DMS153 treated with DMSO at 0.1 percent for 48 hours (cell line): ENCODE measurements around the gene GCNT4.

ENCODE experiments used
- DNase-seq: peaks from one replicate; lab custom pipeline; 2025; ENCODE audit not compliant: unreplicated experiment; lab: John Stamatoyannopoulos, UW

The GCNT4 gene

DNA sequence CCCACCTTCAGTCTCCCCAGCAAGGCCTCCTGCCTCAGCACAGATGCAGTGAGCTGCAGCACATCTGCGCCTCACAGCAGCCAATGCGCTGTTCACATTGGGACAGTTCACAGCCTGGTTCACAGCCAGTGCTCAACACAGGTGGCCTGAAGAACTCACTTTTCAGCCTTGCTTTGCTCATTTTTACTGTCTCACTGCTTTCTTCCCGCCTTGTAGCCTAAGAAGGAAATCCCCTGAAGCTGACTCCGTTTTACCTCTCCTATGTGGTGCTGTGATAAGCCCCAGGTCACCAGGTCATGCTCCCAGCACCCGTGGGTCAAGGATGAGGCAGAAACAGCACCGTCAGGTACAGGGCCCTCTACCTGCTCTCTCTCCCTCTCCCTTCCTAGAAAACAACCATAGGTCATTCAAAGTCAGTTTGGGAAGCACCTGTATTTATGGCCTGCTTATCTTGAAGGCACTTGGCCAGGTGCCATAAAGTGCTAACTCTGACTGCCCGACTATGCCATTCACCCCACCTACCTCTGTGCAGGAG is 1.1 kb downstream of the GCNT4 start:
- DNase-seq = no peak

DNA sequence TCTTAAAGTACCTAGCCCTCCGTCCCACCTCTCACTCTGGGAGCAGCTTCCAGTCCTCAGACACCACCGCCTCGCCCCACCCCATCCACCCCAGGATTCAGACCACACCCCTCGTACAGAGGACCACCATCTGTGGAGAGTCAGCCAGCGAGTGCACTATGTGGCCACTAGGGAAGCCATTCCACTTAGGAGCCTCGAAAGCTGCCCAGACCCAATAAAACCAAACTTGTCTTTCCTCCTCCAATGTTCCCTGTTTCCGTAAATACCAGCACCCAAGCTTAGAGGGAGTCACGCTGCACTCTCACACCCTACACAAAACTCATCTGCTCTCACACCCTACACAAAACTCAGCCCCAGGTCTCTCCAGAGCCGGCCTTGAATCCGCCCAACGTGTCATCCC is 1.9 kb downstream of the GCNT4 start:
- DNase-seq = no peak

DNA sequence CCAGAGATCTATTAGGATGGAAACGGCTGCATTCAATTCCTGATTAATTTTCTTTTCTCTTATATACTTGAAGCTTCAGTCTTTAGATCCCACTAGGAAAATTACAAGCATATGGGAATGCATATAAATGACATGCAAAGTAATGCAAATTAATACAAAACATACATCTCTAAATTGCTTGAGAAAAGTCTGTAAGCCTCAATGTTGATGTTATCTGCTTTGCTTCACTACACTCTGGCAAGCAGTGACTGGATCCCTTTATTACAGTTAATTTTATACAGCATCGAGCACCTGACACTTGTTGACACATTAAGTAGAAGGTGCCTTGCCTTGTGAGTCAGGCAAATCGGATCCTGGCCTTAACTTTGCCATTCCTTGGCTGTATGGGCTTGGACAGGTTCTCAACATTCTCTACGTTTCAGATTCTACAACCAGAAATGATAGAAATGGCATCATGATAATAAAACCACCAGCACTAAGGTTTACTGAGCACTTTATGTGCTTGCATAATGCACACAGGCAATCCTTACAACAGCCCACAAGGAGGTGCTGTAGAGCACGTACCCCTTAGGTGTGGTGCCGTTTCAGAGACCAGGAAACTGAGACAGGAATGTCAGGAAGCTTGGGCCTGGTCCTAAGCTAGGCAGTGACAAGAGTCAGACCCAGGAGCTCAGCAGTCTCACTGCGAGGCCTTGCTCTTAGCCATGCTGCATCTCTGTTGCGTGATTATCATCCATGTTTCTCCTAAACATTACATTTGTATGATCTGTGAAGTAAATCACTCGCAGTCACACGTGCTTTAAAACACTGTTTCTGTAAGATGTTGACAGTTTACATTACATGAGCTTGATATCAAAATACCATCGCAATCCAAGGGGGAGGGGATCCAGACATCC is 2.7 kb downstream of the GCNT4 start:
- no peak for DNase-seq

DNA sequence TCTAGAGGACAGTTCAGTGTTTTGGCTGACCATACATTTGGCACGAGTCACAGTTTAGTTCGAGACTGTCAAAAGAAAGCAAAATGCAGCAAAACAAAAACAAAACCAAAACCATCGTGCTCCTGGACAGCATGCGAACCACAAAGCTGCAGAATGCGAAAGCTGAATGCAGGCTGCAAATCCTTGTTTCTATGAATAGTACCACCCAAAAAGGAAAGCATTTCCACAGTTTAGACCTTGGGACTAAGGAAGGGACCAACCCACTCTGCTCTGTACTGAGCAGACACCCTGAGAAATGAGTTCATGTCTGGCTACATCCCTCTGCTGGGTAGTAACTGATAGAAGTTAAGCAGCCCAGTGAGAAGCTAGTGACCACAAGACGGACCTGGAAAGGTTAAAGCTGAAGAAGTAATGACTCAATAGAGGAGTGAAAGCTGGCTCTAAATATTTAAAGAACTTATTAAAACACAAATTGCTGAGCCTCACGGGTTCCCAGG is 3.9 kb downstream of the GCNT4 start:
- no peak for DNase-seq

DNA sequence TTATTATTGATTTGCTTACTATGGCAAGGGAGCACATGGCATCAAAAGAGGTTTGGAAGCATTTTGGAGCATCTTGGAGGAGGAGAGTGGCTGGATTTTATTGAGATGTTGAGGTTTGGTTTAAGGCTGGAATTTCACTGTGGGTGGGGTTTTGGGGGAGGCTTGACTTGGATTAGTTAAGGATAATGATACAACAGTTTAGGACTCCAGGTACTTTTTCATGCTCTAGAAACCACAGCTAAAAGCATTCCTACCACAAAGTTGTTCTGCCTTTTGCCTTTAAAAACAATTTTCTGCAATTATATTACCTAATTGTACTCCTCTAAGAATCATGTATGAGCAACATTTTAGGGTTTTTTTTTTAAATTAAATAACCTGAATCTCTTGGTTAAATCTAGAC is 5.0 kb downstream of the GCNT4 start:
- no peak for DNase-seq

DNA sequence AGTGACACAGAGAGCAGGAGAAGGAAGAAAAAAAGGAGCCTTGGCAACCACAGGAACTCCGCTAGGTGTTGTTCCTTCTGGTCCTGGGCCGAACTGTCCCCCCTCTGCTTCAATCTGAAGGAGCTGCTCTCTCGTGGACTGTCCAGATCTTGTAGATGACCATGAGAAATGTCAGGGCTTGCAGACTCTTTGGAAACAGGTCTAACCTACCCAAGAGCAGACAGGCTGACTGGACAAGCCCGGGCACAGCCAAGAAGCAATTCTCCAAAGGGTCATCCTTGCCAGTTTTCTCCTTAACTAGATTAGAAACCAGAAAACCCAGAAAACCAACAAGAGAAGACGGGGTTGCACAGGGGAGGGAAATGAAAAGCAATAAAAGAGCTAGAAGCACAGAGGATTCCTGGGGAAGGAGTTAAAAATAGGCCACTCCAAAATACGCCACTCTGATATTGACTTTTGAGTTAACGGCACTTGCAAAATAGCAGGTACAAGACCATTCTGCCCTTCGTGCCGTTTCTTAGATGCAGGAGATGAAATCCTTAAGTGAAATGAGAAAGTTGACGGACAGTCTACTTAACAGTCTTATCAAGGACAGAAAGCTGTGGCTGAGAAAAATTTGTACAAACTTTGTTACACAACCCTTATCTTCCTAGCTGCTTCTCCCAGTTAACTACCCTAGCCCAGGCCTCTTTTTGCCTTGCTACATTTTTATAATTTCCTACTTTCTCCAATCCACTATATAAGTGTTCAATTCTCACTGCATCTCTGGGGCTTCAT is 5.8 kb downstream of the GCNT4 start:
- no peak for DNase-seq

DNA sequence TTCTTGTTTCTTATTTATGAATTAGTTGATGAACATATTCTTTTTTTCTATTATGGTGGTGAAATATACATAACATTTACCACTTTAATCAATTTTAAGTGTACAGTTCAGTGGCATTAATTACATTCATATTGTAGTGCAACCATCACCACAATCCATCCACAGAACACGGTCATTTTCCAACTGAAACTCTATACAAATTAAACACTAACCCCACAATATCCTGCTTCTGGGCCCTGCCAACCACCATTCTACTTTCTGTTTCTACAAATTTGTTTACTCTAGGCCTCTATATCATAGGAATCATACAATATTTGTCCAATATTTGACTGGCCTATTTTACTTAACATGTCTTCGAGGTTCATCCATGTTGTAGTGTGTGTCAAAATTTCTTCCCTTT is 7.3 kb downstream of the GCNT4 start:
- DNase-seq = no peak

DNA sequence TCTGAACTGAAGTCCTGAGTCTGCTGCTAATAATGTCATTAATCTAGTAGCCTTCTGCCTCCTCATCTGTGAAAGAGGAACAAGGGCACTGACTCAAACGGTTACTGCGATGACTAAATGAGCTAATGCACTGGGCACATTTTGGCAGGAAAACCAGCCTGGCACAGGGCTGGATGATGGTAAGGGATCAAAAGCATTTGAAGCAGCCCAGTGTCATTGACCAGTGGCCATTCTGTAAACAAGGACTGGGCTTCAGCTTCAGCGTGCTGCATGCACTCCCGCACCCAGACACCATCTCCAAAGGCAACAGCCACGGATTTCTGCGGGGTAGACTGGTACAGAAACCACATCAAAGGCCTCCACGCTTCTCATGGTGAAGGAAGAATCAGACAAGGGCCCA is 8.0 kb downstream of the GCNT4 start:
- no peak for DNase-seq

DNA sequence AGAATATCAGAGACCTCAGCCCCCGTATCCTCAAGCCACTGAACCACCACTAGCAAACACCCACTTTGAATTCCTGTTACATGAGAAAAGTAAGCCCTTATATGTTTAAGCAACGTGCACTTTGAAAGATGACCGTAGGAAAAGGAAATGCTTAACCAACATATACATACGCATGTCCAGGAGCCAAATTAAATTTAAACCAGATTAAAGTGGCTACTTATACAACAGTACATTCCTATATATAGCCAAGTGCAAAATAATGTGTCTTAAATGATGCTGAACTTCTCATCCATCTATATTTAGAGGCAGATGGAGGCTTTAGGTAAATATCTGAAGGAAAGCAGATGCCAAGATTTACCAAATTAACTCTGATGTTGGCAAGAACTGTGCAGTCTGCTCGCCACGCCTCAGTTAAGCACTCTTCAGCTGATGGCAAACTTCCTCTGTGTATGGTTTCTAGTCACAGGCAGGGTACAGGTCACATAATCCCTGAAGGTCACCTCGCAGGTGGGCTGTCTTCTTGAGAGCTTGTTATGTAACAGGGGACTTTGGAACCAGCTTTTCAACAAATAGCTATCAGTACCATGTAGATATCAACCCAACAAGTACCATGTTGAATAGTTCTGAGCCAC is 8.6 kb downstream of the GCNT4 start:
- DNase-seq = no peak

DNA sequence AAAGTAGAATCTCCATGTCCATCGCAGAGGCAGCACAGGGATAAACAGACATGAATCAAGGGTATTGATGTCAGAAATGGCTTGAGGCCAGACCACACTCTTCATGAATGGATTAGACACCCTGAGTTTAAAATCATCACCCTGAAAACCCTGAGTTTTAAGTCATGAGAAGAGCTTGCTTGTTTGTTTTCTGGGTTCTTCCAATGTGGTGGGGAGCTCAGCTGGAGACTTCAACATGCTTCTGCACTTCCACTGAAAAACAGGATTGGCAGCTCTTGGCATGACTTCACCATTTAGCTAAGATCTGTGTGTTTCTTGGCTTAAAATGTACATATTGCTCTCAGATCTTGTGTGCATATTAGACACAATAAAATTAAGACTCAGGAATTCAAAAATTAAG is 9.8 kb downstream of the GCNT4 start:
- no peak for DNase-seq

DNA sequence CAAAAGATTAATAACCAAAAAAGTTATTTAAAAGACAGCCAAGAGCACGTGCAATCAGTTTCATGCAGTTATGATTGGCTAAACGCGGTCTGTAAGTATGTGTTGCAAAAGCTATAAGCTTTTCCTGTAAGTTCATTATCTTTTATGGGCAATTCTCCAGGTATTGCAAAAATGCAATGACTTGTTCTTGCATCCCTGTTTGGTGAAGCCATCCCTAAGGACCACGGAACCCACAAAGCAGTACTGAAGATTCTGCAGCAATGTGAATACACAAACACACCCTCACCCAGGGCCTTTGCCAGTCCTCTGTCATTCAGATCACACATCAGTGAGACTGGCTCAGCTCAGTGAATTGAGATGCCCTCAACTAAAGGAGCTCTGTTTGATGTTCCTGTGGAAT is 11.4 kb downstream of the GCNT4 start:
- DNase-seq = no peak

DNA sequence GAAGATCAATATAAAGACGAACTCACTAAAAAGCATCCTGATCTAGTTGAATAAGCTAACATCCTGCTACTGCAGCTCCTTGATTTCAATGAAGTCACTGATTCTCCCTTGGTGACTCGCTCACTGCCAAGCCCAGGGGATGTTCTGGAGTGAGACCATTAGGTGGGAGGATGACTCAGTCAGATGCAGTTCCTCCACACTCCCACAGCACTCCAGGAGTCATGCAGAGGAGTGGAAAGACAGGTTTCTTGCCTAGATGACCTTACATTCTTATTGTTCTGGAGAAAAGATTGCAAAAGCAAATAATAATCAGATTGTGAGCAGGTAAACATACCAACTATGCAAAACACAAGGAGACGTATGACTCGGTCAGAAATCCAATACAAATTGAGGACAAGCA is 15.3 kb downstream of the GCNT4 start:
- DNase-seq = no peak

DNA sequence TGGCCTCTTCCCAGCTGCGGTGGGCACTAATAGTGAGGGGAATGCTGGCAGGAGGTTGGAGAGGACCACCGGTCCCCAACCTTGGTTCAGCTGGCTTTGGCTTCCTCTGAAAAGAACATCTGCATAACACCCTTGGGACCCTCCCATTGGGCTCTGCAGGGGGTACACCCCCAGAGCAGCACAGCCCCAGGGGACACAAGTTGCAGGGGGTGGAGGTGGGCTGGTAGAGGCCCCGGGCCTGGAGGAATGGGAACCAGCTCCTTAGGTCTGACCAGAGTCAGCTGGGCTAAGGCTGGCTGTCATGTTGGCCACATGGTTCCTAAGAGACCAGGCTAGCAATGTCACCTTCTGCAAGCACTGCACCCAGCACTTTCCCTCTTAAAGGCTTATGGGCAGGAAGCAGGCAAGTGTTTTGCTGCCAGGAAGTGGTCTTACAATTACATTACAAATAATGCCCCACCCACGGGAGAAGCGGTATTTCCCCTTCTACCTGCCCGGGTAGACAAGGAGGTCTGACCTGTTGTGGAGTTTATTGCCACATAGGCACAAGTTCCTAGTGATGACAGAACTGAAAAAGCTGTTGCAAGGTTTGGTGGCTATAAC is 18.1 kb downstream of the GCNT4 start:
- no peak for DNase-seq

DNA sequence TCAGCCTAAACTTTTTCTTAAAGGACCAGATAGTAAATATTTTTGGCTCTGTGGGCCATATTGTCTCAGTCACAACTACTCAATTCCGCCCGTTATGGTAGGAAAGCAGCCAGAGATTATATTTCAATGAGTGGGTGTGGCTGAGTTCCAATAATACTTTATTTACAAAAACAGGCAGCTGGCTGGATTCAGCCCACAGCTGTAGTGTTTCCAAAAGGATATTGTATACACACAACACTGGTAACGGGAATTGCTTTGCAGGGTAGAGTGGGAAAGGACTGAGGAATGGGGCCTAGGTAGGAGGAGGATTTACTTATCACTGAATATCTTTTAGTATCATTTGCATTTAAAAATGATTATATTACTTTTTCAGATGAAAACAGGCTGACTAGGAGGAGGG is 21.0 kb downstream of the GCNT4 start:
- no peak for DNase-seq

DNA sequence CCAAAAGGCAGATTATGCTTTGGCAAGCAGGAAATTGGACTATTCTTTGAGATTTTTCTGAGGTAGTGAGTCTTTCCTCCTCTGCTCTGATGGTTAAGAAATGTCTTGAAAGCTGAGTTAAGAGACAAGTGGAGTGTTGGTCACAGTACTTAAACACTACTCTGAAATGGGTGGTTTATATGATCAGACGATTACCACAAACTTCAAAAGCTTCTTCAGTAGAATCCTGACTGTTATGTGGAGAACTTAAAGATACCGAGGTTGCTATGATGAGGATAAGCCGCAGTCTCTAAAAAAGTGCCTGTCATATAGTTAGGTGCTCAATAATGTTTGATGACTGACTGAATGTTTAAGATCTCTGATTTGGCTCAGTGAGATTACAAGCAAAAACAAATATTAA is 24.3 kb downstream of the GCNT4 start:
- DNase-seq = no peak

DNA sequence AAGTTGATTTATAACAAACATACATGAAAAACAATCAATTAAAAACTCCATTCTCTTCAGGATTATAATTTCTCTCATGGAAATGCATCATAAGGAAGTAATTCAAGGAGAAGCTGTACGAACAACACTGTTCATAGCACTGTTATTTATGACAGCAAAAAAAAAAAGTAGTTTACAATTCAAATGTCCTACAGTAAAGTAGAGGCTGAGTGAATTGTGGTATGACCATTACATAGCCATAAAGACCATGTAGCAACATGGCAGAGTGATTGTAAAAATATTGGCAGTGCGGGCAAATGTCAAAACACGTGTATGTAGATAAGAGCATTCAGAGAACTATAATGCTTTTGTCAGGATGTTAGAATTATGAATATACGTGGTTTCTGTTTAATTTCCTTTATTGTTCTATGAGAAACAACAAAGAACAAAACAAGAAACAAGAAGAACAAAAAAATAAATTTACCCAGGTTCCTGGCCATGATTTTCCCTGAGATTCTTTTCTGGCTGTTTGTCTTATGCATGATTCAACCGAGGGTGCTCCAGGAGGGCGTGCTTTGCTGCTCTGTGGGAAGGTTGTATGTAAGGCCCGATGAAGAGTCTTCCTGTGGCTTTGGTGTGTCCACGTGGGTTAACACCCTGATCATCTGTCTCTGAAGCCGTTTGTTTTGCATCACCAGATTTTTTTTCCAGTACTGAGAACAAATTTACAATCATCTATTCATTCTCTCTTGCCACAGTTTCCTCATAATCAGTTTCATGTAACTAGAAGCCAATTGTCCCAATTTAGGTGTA is 28.8 kb downstream of the GCNT4 start:
- DNase-seq = no peak

DNA sequence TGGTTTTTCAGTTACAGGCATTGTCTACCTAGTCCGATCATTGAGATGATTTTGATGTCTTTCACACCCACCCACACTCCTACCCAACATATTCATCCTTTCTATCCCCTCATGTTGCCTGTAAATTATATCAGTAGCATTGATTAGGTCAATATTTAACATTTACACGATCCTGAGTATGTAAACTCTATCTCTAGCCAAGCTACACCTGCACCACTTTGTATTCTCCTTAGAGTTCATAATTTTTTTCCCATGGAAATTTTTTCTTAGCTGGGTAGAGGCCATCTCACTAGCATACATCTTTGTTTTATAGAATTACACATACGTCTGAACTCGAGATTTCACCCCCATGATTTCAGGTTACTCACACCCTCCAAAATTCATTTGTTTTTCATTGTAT is 30.6 kb downstream of the GCNT4 start:
- DNase-seq = no peak

DNA sequence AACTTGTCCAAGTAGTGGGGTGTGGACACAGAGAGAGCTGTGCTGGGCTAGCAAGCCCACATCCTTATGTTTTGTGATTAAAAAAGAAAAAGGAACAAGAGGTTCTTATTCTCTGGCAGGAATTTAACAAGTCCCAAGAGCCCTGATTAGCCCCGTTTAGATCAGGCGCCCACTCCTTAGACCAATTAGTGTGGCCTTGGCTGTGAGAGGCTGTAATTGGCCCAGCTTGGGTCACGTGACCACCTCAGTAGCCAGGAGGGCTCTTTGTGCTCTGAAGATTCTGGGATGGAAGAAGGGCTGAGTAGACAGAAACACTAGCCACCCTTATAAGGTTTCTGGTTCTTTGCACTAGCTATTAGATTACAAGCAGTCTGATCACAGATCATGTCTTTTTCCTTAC is 31.1 kb downstream of the GCNT4 start:
- no peak for DNase-seq

DNA sequence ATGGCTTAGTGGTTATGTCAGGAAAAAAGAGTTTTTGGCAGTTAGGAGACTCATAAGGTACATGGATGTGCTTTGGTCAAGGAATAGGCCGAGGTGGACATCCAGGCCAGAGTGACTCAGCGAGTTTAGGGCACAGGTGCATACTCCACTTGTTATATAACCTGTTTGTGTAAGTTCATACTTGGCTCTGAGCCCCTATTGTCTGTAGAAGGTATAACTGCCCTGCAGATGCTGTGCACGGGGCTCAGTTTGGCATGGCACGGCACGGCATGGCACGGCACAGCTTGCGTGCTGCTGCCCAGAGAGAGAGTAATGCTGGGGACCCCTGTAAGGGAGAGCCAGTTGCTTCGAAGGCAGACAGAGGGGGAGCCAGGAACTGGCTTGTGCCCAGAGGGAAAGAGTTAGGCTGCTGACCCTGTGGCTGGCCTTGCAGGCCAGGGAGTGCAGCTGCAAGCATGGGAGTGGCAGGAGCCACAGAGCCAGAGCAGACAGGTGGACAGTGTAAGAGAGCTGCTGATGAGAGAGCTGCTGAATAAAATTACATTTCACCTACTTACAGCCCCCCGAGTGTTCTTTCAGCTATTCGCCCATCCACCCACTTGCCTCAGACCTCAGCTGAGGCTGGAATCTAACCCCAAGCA is 32.2 kb downstream of the GCNT4 start:
- no peak for DNase-seq
